Loucy (cell line): ENCODE data around the gene KLHDC8B.

Experiments
- H2AFZ ChIP-seq: fragments of 200-600 bp; sonication (generic); 2 replicates; pipeline ENCODE4 v1.6.0; 2016; ENCODE audit warnings: antibody characterized with exemption, mild to moderate bottlenecking, low read length, moderate library complexity
- H3F3A ChIP-seq: fragments of 200-600 bp; 2 replicates; pipeline ENCODE4 v1.6.0; 2016; ENCODE audit warnings: antibody characterized with exemption, low read depth, mild to moderate bottlenecking
- H3K27me3 ChIP-seq: fragments of 200-600 bp; sonication (generic); 2 replicates; pipeline ENCODE4 v1.6.1; 2014; ENCODE audit warnings: low read length, mild to moderate bottlenecking; ENCODE audit not compliant: insufficient read depth, poor library complexity, severe bottlenecking
- H3K36me3 ChIP-seq: fragments of 200-600 bp; sonication (generic); 2 replicates; pipeline ENCODE4 v1.6.1; 2016; ENCODE audit warnings: low read length; ENCODE audit not compliant: insufficient read depth
- H3K4me1 ChIP-seq: fragments of 200-600 bp; sonication (generic); 2 replicates; pipeline ENCODE4 v1.5.1; 2014; ENCODE audit warnings: low read length, mild to moderate bottlenecking; ENCODE audit not compliant: insufficient read depth, poor library complexity, severe bottlenecking
- H3K4me2 ChIP-seq: fragments of 200-600 bp; sonication (generic); 2 replicates; pipeline ENCODE4 v1.6.0; 2014; ENCODE audit warnings: antibody characterized with exemption, low read length, low read depth, mild to moderate bottlenecking; ENCODE audit not compliant: poor library complexity, severe bottlenecking
- H3K4me3 ChIP-seq: fragments of 200-600 bp; sonication (generic); 2 replicates; pipeline ENCODE4 v1.5.1; 2014; ENCODE audit warnings: low read length, mild to moderate bottlenecking, mixed read lengths; ENCODE audit not compliant: poor library complexity, severe bottlenecking
- H3K79me2 ChIP-seq: fragments of 200-600 bp; sonication (generic); 2 replicates; pipeline ENCODE4 v1.6.1; 2014; ENCODE audit warnings: low read length; ENCODE audit not compliant: insufficient read depth
- H3K9ac ChIP-seq: fragments of 200-600 bp; sonication (generic); 2 replicates; pipeline ENCODE4 v1.6.0; 2014; ENCODE audit warnings: mild to moderate bottlenecking, low read depth, low read length, moderate library complexity; ENCODE audit not compliant: poor library complexity, severe bottlenecking
- H3K9me2 ChIP-seq: fragments of 200-600 bp; sonication (generic); replicated peaks from 2 replicates; pipeline ENCODE4 v1.6.1; 2016; ENCODE audit warnings: low read depth, low read length, mixed read lengths
- H3K9me3 ChIP-seq: fragments of 200-600 bp; sonication (generic); 2 replicates; pipeline ENCODE4 v1.6.1; 2014; ENCODE audit warnings: mild to moderate bottlenecking, antibody characterized with exemption, low read length, low read depth; ENCODE audit not compliant: insufficient read depth
- H4K20me1 ChIP-seq: fragments of 200-600 bp; sonication (generic); 2 replicates; pipeline ENCODE4 v1.6.0; 2014; ENCODE audit warnings: antibody characterized with exemption, low read length, mild to moderate bottlenecking; ENCODE audit not compliant: insufficient read depth, poor library complexity, severe bottlenecking
- EZH2phosphoT487 ChIP-seq: fragments of 200-600 bp; IDR thresholded peaks from 2 replicates; pipeline ENCODE4 v1.6.1; 2018; ENCODE audit warnings: antibody characterized with exemption, mild to moderate bottlenecking, moderate library complexity, borderline replicate concordance
- TF ChIP-seq, protein P1 (sequence below): fragments of 200-600 bp; sonication (generic); conservative IDR thresholded peaks from 2 replicates; pipeline ENCODE4 v1.5.1; 2014; ENCODE audit warnings: mild to moderate bottlenecking, antibody characterized with exemption, low read length

Gene KLHDC8B

DNA sequence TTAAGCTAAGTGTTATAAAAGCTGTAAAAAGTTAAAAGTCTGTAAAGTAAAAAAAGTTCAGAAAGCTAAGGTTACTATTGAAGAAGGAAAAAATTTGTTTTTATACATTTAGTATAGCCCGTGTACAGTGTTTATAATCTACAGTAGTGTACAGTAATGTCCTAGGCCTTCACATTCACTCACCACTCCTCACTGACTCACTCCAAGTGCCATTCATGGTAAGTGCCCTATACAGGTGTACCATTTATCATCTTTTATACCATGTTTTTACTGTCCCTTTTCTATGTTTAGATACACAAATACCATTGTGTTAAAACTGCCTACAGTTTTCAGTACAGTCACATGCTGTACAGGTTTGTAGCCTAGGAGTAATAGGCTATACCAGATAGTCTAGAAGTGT is 14.1 kb upstream of the KLHDC8B start:
- no peaks in the 10 kb centered on the region for H3K36me3 ChIP-seq
- H3K27me3 ChIP-seq, result peaks cover 5% of the 10 kb centered on the region
- H3K4me3 ChIP-seq, result no peak overlapping the region
- no peak overlapping the region for H3K4me2 ChIP-seq
- no peak for TF ChIP-seq EZH2phosphoT487
- TF ChIP-seq, protein P1, sequence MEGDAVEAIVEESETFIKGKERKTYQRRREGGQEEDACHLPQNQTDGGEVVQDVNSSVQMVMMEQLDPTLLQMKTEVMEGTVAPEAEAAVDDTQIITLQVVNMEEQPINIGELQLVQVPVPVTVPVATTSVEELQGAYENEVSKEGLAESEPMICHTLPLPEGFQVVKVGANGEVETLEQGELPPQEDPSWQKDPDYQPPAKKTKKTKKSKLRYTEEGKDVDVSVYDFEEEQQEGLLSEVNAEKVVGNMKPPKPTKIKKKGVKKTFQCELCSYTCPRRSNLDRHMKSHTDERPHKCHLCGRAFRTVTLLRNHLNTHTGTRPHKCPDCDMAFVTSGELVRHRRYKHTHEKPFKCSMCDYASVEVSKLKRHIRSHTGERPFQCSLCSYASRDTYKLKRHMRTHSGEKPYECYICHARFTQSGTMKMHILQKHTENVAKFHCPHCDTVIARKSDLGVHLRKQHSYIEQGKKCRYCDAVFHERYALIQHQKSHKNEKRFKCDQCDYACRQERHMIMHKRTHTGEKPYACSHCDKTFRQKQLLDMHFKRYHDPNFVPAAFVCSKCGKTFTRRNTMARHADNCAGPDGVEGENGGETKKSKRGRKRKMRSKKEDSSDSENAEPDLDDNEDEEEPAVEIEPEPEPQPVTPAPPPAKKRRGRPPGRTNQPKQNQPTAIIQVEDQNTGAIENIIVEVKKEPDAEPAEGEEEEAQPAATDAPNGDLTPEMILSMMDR, result no peak
- no peak overlapping the region for H3K9ac ChIP-seq
- H3K9me2 ChIP-seq, result no peaks in the 10 kb centered on the region
- H3K4me1 ChIP-seq, result no peaks in the 10 kb centered on the region
- H3K79me2 ChIP-seq, result no peaks in the 10 kb centered on the region
- H3F3A ChIP-seq, result no peaks in the 10 kb centered on the region
- H4K20me1 ChIP-seq, result no peaks in the 10 kb centered on the region
- no peaks in the 10 kb centered on the region for H3K9me3 ChIP-seq
- H2AFZ ChIP-seq, result no peak overlapping the region

DNA sequence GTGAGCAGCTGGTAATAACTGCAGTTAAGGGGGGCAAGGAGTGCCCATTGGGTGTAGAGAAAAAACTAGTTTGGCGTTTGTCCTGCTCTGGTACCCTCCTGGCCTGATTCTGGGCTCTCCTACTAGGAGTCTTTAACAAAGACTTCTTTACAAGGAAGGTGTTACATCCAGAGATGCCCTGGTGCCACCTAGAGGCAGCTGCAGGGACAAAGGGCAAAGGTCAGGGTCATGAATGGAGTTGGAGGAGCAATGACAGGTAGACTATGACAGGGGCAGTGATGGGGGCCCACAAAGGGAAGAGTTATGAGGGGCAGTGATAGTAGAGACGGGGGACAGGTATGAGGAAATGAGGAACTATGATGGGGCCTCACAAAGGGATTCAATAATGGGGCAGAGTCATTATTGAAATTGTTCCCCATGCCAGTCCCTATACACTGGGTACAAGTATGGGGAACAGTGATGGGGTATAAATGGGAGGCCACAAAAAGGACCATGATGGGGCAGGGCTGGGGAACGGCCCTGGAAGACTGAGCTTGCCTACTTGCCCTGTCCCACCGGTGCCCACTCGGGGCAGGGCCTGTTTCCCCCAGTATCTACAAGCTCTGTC is 13.2 kb upstream of the KLHDC8B start:
- TF ChIP-seq, protein P1, result peak; percentile 76
- no peak for TF ChIP-seq EZH2phosphoT487
- Histone ChIP-seq H3K9ac (no peak overlapping the region), H3K4me3 (no peak overlapping the region), H3K79me2 (no peaks in the 10 kb centered on the region), H3K36me3 (no peaks in the 10 kb centered on the region), H4K20me1 (no peaks in the 10 kb centered on the region), H3F3A (no peaks in the 10 kb centered on the region), H3K9me3 (no peaks in the 10 kb centered on the region), H3K4me1 (no peaks in the 10 kb centered on the region), H3K27me3 (no peaks in the 10 kb centered on the region), H3K9me2 (no peaks in the 10 kb centered on the region), H3K4me2 (no peak overlapping the region), H2AFZ (no peak overlapping the region)

DNA sequence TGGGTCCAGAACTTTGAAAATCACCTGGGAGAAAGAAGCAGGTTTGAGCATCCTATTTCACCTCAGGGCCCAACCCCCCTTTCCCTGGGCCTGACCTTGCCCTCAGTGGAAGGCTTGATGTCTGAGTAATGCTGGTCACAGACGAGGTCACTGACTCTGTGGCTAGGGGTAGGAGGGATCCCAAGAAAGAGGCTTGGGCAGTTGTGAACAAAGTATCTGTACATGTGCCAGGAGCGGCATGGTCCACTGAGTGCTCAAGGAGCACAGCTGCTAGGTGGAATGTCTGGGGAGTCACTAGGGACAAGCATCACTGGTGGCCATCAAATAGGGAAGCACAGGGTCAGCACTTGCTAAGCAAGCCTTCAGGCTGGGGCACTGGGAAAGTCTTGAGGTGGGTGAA is 12.6 kb upstream of the KLHDC8B start:
- TF ChIP-seq, protein P1, result no peak
- no peak for TF ChIP-seq EZH2phosphoT487
- H3K4me3 ChIP-seq, result no peak overlapping the region
- no peaks in the 10 kb centered on the region for H3K4me1 ChIP-seq
- no peaks in the 10 kb centered on the region for H3K79me2 ChIP-seq
- no peak overlapping the region for H2AFZ ChIP-seq
- no peaks in the 10 kb centered on the region for H3F3A ChIP-seq
- H3K36me3 ChIP-seq, result peaks cover 6% of the 10 kb centered on the region; the same call in 1 of the 2 replicates
- H3K9me2 ChIP-seq, result no peaks in the 10 kb centered on the region
- H4K20me1 ChIP-seq, result no peaks in the 10 kb centered on the region
- H3K4me2 ChIP-seq, result no peak overlapping the region
- H3K9ac ChIP-seq, result no peak overlapping the region
- no peaks in the 10 kb centered on the region for H3K9me3 ChIP-seq
- H3K27me3 ChIP-seq, result no peaks in the 10 kb centered on the region
